ENCODE data around the gene CD99L2.

DNA sequence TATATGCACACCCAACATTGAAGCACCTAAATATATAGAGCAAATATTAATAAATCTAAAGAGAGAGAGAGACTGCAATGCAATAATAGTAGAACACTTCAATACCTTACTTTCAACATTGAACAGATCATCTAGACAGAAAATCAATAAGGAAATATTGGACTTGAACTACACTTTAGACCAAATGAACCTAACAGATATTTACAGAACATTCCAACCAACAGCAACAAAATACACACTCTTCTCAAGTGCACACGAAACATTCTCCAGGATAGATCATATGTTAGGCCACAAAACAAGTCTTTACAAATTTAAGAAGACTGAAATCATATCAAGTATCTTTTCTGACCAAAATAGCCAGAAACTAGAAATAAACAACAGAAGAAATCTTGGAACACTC is 66.6 kb downstream of the CD99L2 start:
- TF ChIP-seq POLR2A (IDR thresholded peaks at IDR 0.05), result no peak
- TF ChIP-seq, protein P1, sequence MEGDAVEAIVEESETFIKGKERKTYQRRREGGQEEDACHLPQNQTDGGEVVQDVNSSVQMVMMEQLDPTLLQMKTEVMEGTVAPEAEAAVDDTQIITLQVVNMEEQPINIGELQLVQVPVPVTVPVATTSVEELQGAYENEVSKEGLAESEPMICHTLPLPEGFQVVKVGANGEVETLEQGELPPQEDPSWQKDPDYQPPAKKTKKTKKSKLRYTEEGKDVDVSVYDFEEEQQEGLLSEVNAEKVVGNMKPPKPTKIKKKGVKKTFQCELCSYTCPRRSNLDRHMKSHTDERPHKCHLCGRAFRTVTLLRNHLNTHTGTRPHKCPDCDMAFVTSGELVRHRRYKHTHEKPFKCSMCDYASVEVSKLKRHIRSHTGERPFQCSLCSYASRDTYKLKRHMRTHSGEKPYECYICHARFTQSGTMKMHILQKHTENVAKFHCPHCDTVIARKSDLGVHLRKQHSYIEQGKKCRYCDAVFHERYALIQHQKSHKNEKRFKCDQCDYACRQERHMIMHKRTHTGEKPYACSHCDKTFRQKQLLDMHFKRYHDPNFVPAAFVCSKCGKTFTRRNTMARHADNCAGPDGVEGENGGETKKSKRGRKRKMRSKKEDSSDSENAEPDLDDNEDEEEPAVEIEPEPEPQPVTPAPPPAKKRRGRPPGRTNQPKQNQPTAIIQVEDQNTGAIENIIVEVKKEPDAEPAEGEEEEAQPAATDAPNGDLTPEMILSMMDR (IDR thresholded peaks at IDR 0.05), result no peak
